Spinal cord (tissue), 10 donors: ENCODE data around the gene CEP70. TPM values are rescaled to one million over a fixed set of nuclear protein-coding genes. Genes with fewer than 3 reads are reported as not detected.

ENCODE experiments used
- DNase-seq, 6 donors: peaks; one replicate each; pipeline versions ENCODE4 v3.0.0 to v3.0.0-alpha.2; 2013 to 2015; ENCODE audit warnings: low spot score in 6 of 6, low read depth in 4 of 6
- H3K27ac ChIP-seq: one replicate; pipeline ENCODE4 v1.5.1; 2013; ENCODE audit warnings: low read depth, low read length, control low read depth
- H3K27me3 ChIP-seq: one replicate; pipeline ENCODE4 v1.6.1; 2013; ENCODE audit warnings: low read length; ENCODE audit not compliant: control insufficient read depth, insufficient read depth
- H3K36me3 ChIP-seq: one replicate; pipeline ENCODE4 v1.6.1; 2013; ENCODE audit warnings: low read length; ENCODE audit not compliant: control insufficient read depth, insufficient read depth
- H3K4me1 ChIP-seq: one replicate; pipeline ENCODE4 v1.6.1; 2013; ENCODE audit warnings: low read length; ENCODE audit not compliant: control insufficient read depth, insufficient read depth
- H3K4me3 ChIP-seq: one replicate; pipeline ENCODE4 v1.5.1; 2013; ENCODE audit warnings: low read depth, low read length, control low read depth
- H3K9me3 ChIP-seq: one replicate; pipeline ENCODE4 v1.6.1; 2013; ENCODE audit warnings: low read length; ENCODE audit not compliant: control insufficient read depth, insufficient read depth
- WGBS: methylation state at CpG from one replicate; pipeline ENCODE4 v1.1.5; 2013; ENCODE audit warnings: missing lambda C conversion rate; ENCODE audit not compliant: insufficient coverage; 5-methylcytosine and 5-hydroxymethylcytosine counted together
- polyA plus RNA-seq, 2 donors: library from polyadenylated mRNA; unstranded; fragments of 120-200 nt; gene quantifications; one replicate each; pipeline ENCODE4 v1.2.1, GENCODE V29; 2013; ENCODE audit not compliant: insufficient read length in 2 of 2
- total RNA-seq, 2 donors: library from RNA; depleted of rRNA in 1 of 2; stranded (reverse); fragments of 120-200 nt in 1 of 2; fragments of >200 nt in 1 of 2; gene quantifications; one replicate each; pipeline versions ENCODE4 v1.2.3 to v1.2.4, GENCODE V29; 2013 to 2014
- donor health status: healthy.

Gene CEP70
- total and polyA plus RNA-seq, 4 donors: 29.7 to 50.9 (median 39.5) TPM

DNA sequence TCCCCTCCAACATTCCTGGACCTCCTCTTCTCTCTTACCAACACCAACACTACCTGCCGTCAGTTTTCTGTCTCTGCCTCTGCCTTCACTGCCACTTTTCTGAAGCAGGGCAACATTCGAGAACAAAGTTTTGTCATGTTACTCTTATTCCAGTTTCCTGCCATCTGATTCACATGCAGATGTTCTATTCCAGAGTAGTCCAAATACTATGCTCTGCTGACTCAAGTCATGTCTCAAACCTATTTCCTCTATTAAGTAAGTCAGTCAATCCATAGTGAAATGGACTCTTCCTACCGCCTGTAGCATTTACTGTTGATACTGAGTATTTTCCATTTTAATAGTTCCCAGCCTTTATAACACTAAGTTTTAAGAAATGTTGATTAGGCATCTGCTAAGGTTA is 116.3 kb downstream of the CEP70 start:
- H3K36me3 ChIP-seq: no peaks in the 10 kb centered on the region
- H3K4me3 ChIP-seq: no peak overlapping the region
- no peak for DNase-seq
- H3K4me1 ChIP-seq: no peaks in the 10 kb centered on the region
- H3K9me3 ChIP-seq: no peaks in the 10 kb centered on the region
- H3K27ac ChIP-seq: no peak overlapping the region
- H3K27me3 ChIP-seq: no peaks in the 10 kb centered on the region
- 96% methylated on average over 2 of the region's 3 CpGs for WGBS

DNA sequence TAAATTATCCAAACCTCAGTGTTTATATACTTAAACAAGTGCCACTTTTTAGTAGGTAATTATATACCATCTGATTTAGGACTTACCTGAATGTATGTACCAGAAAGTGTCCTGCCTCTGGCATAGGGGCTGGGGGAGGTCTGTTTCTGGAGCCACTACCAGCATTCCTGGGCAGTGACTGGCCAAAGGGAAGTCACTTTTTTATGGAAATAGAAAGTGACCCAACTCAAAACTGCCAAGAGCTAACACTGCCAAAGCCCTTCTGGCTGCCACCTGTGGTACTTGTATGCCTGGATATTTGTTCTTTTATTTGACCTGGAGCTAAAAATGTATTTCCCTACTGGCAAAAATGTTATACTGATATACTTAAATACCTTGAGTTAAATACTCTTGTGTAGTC is 116.9 kb downstream of the CEP70 start:
- DNase-seq: no peak
- H3K4me3 ChIP-seq: no peak overlapping the region
- no peak overlapping the region for H3K27ac ChIP-seq
- H3K9me3 ChIP-seq: no peaks in the 10 kb centered on the region
- H3K27me3 ChIP-seq: no peaks in the 10 kb centered on the region
- H3K36me3 ChIP-seq: peaks cover 2% of the 10 kb centered on the region
- no peaks in the 10 kb centered on the region for H3K4me1 ChIP-seq

DNA sequence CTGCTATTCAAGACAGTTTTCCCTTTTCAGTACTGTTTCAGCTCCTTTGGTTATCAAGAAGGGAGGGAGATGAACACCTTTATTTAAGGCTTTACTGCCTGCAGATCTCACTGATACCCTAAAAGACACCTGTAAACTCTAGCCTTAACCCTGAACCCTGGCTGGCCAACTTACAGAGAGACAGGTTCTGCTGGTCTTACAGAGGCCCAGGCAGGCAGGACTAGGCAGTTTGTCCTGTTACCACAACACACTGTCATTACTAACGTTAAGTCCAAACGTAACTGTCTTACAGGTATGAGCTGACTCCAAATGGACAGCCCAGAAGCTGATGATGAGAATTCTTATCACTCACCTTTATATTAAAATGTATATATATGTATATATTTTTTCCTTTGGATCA is 117.5 kb downstream of the CEP70 start:
- no CpG with 5 or more reads among the region's 2 CpGs for WGBS

DNA sequence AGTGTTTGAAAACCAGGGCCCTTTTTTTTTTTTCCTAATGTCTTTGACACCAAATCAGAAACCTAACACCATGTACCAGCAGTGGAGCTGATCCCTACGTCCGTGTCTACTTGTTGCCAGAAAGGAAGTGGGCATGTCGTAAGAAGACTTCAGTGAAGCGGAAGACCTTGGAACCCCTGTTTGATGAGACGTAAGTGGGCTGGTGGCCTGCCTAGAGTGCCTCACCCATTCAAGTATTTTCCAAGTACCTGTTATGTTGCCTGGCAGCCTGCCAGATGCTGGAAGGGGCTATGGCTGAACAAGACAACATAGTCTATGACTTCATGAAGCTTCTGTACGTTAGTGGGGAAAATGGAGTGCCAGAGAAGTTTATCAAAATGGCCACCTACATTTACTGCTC is 119.9 kb downstream of the CEP70 start:
- Histone ChIP-seq H3K27ac (no peak overlapping the region), H3K4me3 (no peak overlapping the region), H3K4me1 (no peaks in the 10 kb centered on the region), H3K36me3 (peaks cover 2% of the 10 kb centered on the region), H3K27me3 (no peaks in the 10 kb centered on the region), H3K9me3 (no peaks in the 10 kb centered on the region)
- no peak for DNase-seq
- 92% methylated on average over 2 of the region's 6 CpGs for WGBS

More for the DNA sequence above, 117.5 kb downstream of the CEP70 start:
- no peak overlapping the region for H3K27ac ChIP-seq
- H3K4me1 ChIP-seq: no peaks in the 10 kb centered on the region
- H3K9me3 ChIP-seq: no peaks in the 10 kb centered on the region
- no peak overlapping the region for H3K4me3 ChIP-seq
- H3K27me3 ChIP-seq: no peaks in the 10 kb centered on the region
- H3K36me3 ChIP-seq: peaks cover 2% of the 10 kb centered on the region
- DNase-seq: no peak

DNA sequence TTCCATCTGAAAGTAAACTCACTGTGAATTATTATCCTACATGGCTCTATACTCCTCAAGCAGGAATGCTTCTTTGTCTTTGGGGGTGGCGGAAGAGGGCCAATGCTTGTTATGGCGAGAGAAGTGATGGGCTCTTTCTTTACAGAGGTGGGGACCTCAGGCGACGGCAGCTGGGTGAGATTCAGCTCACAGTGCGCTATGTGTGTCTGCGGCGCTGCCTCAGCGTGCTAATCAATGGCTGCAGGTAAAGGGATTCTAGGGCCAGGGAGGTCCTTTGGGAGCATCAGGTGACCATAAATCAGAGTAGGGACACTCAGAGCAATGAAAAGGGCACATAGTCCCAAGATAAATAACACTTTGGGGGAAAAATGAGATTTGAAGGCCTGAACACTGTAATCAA is 120.7 kb downstream of the CEP70 start:
- no peak for DNase-seq
- H3K4me1 ChIP-seq: no peaks in the 10 kb centered on the region
- H3K4me3 ChIP-seq: no peak overlapping the region
- H3K27me3 ChIP-seq: no peaks in the 10 kb centered on the region
- peaks cover 2% of the 10 kb centered on the region for H3K36me3 ChIP-seq
- 96% methylated on average over 8 of the region's 8 CpGs for WGBS
- H3K9me3 ChIP-seq: no peaks in the 10 kb centered on the region
- no peak overlapping the region for H3K27ac ChIP-seq

DNA sequence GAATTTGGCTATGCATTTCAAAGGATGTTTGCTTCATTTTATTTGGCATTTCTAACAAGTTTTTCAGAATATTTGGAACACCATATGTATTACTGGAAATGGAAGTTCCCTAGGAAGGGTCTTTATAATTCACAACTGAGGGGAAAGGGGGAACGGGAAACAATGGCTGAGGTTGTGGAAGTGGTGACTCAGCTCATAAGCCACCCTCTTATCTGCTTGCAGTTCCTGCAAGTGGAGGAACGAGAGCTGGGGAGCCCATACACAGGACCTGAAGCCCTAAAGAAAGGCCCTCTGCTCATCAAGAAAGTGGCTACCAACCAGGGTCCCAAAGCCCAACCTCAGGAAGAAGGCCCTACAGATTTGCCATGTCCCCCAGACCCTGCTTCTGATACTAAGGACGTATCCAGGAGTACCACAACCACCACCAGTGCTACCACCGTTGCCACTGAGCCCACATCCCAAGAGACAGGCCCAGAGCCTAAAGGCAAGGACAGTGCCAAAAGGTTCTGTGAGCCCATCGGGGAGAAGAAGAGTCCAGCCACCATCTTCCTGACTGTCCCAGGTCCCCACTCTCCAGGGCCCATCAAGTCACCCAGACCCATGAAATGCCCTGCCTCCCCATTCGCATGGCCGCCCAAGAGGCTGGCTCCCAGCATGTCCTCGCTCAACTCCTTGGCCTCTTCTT is 121.8 kb downstream of the CEP70 start:
- H3K27ac ChIP-seq: no peak overlapping the region
- H3K4me3 ChIP-seq: no peak overlapping the region
- no peaks in the 10 kb centered on the region for H3K9me3 ChIP-seq
- H3K4me1 ChIP-seq: no peaks in the 10 kb centered on the region
- no peak for DNase-seq
- H3K27me3 ChIP-seq: no peaks in the 10 kb centered on the region
- peaks cover 2% of the 10 kb centered on the region for H3K36me3 ChIP-seq
- 98% methylated on average over 6 of the region's 8 CpGs for WGBS

DNA sequence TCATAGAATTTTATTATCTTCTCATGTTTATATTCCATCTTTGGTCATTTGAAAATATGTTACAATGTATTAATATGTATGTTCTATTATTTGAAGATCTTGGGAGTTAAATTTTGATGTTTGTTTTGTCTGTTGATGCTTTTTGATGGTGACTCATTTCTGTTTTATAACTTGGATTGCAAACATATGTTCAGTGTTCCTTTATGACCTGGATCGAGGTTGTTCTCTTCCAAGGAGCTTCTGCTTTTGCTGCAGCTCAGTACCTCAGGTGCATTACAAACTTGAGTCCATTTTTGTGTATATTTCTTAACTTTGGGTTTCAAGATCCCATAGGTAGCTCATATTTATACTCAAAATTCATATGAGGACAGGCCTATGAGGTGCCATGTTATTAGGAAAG is 122.6 kb downstream of the CEP70 start:
- WGBS: no CpG with 5 or more reads among the region's 1 CpG

DNA sequence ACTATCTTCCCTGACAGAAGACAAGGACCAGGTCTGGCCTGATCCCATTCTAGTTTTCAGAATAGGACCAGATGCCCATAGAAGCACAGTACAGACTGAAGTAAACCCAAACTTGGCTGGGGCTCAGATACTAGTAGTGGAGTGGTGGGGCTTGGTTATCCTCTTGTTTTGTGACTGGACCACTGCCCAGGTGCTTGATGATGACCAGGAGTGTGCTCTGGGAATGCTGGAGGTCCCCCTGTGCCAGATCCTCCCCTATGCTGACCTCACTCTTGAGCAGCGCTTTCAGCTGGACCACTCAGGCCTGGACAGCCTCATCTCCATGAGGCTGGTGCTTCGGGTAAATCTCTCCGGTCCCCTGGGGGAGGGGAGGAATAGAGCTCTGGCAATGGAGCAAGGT is 123.4 kb downstream of the CEP70 start:
- 93% methylated on average over 2 of the region's 3 CpGs for WGBS
- H3K4me3 ChIP-seq: no peak overlapping the region
- no peaks in the 10 kb centered on the region for H3K27me3 ChIP-seq
- no peaks in the 10 kb centered on the region for H3K9me3 ChIP-seq
- no peak overlapping the region for H3K27ac ChIP-seq
- DNase-seq: no peak
- H3K4me1 ChIP-seq: no peaks in the 10 kb centered on the region
- peaks cover 2% of the 10 kb centered on the region for H3K36me3 ChIP-seq

More for the DNA sequence above, 122.6 kb downstream of the CEP70 start:
- no peak overlapping the region for H3K27ac ChIP-seq
- peaks cover 2% of the 10 kb centered on the region for H3K36me3 ChIP-seq
- no peak overlapping the region for H3K4me3 ChIP-seq
- no peaks in the 10 kb centered on the region for H3K4me1 ChIP-seq
- no peak for DNase-seq
- no peaks in the 10 kb centered on the region for H3K9me3 ChIP-seq
- H3K27me3 ChIP-seq: no peaks in the 10 kb centered on the region

DNA sequence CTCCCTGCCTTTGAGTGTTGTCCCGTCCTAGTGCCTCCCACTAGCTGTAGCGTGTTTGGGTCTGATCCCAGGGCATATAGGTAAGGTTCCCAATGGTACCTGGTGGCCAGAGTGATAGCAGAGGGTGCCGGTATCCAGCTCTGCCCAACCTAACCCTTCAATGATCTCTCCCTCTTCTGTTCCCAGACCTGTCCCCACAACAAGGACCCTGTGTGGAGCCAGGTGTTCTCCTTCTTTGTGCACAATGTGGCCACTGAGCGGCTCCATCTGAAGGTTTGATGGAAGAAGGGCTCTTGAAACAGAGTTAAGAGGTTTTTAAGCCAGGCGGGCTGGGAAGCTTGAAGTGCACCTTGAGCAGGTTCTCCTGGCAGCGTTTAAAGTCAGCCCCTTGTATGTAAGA is 124.2 kb downstream of the CEP70 start:
- Histone ChIP-seq H3K9me3 (no peaks in the 10 kb centered on the region), H3K27ac (no peak overlapping the region), H3K4me1 (no peaks in the 10 kb centered on the region), H3K4me3 (no peak overlapping the region), H3K36me3 (peaks cover 4% of the 10 kb centered on the region), H3K27me3 (no peaks in the 10 kb centered on the region)
- WGBS: 97% methylated on average over 4 of the region's 6 CpGs
- no peak for DNase-seq

DNA sequence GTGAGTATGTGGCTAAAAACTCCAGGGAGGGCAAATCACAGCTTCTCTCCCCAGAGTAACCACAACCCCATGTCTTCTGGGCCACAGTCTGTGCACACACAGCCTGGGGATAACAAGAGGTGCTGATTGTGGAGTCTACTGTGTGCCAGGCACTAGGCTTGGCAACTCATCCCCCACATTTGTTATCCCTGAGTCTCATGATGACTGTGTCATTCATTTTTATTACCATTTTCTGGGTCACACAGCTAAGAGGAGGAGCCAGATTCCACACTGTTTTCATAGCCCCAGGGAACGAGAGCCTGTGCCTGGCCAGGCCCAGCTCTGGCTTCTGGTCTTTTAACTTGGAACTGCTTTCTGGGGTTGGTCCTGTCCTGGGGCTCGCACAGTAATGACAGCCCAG is 125.2 kb downstream of the CEP70 start:
- H3K36me3 ChIP-seq: peaks cover 4% of the 10 kb centered on the region

More for the DNA sequence above, 125.2 kb downstream of the CEP70 start:
- 29% methylated on average over 1 of the region's 2 CpGs for WGBS
- no peaks in the 10 kb centered on the region for H3K4me1 ChIP-seq
- no peaks in the 10 kb centered on the region for H3K9me3 ChIP-seq
- no peak for DNase-seq
- H3K27me3 ChIP-seq: no peaks in the 10 kb centered on the region
- no peak overlapping the region for H3K27ac ChIP-seq
- H3K4me3 ChIP-seq: no peak overlapping the region
